CD4-positive, alpha-beta T cell treated with Interferon gamma for 1 hour (primary cell): ENCODE data around the gene TDRD10.

Experiments used
- DNase-seq: peaks from one replicate; pipeline ENCODE4 v3.0.0-alpha.2; 2020

Gene TDRD10

DNA sequence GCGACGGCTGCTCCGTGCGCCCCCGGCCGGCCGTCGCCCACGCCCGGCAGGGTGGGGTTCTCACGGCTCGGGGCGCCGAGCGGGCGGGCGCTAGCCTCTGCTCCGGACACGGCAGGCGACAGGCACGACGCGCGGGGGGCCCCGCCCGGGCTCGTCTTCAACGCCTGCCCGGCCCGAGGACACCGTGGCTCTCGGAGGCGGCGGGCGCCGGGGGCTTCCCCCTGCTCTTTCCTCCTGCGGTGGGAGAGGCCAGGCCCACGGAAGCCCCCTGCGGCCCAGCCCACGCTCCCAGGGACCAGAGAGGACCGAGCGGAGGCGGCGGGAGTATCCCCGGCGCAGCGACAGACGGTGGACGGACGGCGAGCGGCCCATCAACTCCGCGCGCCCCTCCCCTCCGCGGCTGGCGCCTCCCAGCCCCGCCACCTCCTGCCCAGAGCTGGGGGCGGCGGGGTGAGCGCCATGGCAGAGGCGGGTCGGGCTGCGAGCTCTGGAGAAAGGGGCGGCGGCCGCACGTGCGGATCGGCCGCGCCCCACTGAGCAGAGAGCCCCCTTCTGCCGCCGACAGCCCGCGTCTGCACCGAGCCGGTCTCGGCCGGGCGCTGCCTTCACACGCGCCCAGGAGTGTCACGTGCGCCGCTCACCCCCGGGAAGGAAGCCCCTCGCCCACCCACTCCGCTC, at the start of gene TDRD10, which contains the start of gene SHE:
Gene TDRD10, plus strand, starts transcription at position 154 of the 678 bp plus-strand sequence. CDS start 4,685 bp downstream, outside the sequence.
Gene SHE, minus strand, starts transcription at position 347 of the 678 bp plus-strand sequence. CDS start 386 bp downstream, outside the sequence.
- no peak for DNase-seq

GRCh38 chr1:154453161-154453560, 48.9 kb upstream of the TDRD10 start:
- DNase-seq, result no peak

GRCh38 chr1:154453574-154454352, 48.3 kb upstream of the TDRD10 start:
- DNase-seq, result no peak

DNA sequence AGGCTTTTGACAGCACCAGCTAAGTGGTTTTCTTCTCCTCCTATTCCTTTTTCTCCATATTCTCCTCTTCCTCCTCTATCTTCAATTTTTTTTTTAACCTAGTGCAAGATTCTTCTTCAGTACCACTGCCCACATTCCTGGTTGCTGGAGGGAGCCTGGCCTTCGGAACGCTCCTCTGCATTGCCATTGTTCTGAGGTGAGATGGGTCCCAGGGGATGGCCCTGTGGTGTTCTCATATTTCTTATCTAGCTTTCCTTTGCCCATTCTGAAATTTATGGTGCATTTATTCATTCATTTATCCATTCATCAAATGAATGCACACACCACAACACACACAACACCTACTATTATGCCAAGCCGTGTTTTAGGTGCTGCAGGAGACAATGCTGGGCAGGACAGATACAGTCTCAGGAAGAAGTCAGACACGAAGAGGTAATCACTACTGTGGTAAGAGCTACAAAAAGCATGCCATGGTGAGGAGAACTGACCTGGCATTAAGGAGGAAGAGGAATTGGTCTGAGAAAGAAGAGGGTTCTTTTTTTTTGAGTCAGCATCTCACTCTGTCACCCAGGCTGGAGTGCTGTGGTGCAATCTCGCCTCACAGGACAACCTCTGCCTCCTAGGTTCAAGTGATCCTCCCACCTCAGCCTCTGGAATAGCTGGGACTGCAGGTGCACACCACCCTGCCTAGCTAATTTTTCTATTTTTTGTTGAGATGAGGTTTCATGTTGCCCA, 47.5 kb upstream of the TDRD10 start:
- no peak for DNase-seq

DNA sequence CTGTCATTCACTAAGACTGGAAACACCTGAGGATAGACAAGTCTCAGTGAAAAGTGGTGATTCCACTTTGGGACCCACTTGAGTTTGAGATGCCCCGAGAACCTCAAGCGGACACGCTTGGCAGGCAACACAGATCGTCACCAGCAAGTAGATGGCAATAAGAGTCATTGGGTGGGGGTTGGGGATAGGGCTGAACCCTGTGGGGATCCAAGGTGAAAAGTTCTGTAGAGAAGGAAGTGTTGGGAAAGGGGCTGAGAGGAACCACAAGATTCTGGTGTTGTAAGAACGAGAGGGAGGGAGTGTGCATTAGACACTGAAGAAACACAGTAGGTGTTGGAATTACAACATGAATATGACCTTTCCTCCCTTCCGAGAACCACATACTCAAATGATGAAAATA, 45.4 kb upstream of the TDRD10 start:
- peak; percentile 25 for DNase-seq

DNA sequence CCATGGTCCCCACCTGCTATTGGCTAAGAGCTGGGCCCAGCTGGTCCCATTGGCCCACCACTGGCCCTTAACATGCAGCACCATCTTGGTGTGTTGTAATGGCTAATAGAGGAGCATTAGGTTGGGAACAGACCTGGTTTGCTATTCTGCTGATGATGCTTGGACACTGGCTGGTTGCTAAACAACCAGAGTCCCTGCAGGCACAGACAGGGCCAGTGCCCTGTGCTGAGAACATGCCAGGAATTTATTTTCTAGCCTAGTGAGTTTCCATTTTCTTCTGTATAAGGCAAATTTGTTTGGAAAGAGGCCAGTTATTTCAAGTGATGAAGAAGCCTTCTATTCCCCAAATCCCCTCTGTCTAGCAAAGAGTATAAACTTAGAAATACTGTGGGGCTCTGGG, 42.9 kb upstream of the TDRD10 start:
- DNase-seq, result no peak

GRCh38 chr1:154460695-154461260, 41.2 kb upstream of the TDRD10 start:
- DNase-seq, result no peak

- DNase-seq, result peak; percentile 37
Observed at GRCh38 chr1:154463512-154463990, 38.5 kb upstream of the TDRD10 start.

- no peak for DNase-seq
Observed at GRCh38 chr1:154465621-154466195, 36.3 kb upstream of the TDRD10 start.

- DNase-seq, result no peak
Observed at GRCh38 chr1:154466206-154466605, 35.8 kb upstream of the TDRD10 start.

DNA sequence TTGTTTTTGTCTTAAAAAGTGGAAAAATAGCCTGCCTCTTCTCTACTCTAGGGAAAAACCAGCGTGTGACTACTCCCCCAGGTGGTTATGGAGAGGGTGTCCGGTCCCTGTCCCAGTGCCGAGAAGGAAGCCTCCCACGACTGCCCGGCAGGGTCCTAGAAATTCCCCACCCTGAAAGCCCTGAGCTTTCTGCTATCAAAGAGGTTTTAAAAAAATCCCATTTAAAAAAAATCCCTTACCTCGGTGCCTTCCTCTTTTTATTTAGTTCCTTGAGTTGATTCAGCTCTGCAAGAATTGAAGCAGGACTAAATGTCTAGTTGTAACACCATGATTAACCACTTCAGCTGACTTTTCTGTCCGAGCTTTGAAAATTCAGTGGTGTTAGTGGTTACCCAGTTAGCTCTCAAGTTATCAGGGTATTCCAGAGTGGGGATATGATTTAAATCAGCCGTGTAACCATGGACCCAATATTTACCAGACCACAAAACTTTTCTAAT, 35.0 kb upstream of the TDRD10 start:
- no peak for DNase-seq

- no peak for DNase-seq
Observed at GRCh38 chr1:154467434-154468102, 34.5 kb upstream of the TDRD10 start.

- DNase-seq, result no peak
Observed at GRCh38 chr1:154468535-154469250, 33.3 kb upstream of the TDRD10 start.

- DNase-seq, result no peak
Observed at GRCh38 chr1:154469844-154470560, 32.0 kb upstream of the TDRD10 start.

- no peak for DNase-seq
Observed at GRCh38 chr1:154471304-154471703, 30.7 kb upstream of the TDRD10 start.

GRCh38 chr1:154474802-154475201, 27.2 kb upstream of the TDRD10 start:
- no peak for DNase-seq

DNA sequence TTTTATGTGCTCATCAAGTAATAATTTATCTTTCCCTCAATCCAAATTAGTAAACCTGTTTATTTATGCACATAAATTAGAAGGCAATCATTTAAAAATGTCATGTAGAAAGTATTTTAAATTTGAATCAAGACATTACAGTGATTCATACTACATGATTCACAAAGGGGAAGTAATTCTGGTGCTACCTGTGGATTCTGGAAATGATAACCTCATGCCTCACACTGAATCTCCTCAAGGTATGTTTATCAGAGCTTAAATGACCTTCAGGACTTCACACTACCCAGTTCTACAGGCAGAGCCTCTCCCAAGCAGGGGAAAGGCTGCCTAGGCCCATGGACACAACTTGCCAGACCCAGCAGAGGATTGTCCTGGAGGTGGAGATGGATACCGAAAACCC, 25.2 kb upstream of the TDRD10 start:
- no peak for DNase-seq

DNA sequence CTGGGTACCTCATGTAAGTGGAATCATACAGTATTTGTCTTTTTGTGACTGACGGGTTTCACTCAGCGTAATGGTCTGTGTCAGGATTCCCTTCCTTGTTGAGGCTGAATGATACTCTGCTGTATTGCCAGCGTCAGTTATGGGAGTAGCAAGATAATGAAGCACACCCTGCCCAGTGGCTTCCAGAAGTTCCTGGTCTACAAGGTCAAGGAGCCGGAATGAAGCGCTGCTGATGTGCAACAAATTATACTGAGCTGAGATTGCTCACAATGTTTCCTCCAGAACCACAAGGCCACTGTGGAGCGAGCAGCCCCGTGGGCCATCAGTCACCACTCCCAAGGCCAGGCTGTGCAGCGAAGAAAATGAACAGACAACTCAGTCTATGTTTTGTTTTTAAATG, 24.0 kb upstream of the TDRD10 start:
- no peak for DNase-seq

DNA sequence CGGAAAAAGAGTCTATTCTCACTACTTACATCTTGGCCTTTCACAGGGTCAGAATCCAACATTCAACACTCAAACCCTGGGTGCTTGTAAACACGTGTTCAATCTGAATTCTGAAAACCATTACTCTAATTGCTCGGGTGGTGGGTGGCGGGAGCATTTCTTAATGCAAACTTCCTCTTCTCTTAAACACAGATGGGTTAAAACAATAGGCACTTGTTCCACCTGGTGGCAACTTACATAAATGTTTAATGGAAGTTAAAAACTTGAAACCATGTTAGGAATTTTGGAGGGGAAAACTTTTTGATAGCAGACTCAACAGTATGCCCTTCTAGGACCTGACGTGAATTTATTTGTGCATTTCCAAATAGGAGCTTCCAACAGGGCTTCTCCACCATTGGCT, 23.4 kb upstream of the TDRD10 start:
- no peak for DNase-seq

DNA sequence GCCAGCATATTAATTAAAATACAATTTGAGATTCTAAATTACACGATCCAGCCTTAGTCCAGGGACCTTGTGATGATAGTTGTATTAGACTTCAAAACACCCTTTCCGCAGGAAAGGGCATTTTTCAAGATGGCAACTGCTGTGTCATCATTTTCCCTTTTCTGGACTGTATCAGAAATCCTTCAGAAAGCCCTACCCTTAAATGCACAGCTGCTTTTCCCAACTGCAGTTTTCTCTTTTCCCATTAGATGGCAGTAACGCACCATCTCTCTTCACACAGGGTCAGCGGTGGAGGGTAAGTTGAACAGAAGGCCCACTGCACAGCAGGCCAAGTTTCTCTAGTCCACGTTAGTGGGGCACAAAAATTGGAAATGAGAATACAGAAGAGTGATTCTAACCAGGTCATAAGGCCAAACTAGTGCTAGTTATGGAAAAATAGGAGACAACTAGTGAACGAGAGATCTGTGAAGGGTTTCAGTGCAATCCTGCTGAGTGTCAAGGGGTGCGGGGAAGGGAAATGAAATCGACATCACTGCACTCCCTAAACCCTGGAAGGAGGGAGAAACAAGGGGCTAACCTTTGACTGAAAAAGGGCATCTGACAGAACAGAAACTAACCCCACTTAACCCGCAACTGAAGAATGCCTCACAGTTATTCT, 22.1 kb upstream of the TDRD10 start:
- peak; percentile 59 for DNase-seq
